GM18867 (cell line): ENCODE measurements around the gene SLC22A13.

Experiments
- ATAC-seq: cut with Tn5 transposase; IDR thresholded peaks from one replicate; pipeline ENCODE4 v1.9.1; 2021; ENCODE audit warnings: mild to moderate bottlenecking, moderate library complexity; ENCODE audit not compliant: unreplicated experiment

SLC22A13 gene

DNA sequence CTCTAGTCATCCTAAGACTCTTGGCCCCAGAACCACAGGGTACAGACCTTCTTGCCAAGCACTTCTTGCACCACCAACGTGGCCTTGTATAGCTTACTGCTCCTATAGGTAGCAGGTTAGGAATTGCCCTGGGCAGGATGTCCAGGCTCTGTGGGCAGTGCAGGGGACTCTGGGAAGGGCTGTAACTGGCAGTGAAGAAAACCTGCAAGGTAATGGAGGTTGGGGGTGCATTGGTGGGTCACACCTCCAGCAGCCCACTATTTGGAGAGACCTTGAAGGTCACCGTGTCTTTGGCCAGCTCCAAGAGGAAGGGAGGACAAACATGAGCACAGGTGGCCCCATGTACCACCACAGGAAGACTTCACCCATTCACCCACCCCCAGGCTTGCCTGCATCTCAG, 59.6 kb downstream of the SLC22A13 start:
- ATAC-seq: no peak

DNA sequence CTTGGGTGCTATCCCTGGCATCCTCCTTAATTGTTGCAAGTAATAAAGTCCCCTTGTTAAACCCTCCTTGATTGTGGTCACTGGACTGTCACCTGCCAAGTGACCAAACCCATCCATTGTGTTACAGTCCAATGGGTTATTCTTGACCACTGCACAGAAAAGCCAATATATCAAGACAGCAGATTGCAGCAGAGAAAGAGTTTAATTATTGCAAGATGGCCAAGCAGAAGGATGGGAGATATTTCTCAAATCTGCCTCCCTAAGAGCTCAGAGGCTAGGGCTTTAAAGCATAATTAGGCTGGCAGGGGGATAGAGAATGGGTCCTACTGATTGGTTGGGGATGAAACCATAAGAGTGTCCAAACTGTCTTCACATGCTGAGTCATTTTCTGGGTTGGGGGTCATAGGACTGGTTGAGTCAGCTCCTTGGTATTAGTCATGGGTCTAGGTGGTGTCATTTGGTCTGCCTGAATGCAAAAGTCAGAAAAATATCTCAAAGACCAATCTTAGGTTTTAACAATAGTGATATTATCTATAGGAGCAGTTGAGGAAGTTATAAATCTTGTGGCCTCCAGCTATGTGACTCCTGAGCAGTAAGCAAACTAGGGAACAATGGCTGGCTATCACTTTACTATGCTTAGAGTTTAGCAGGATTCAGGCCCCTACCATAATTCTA, 61.9 kb downstream of the SLC22A13 start:
- ATAC-seq: no peak
